ENCODE measurements around the gene KLHL41. TPM values are rescaled to one million over a fixed set of nuclear protein-coding genes. Genes with fewer than 3 reads are reported as not detected.
A peak's percentile ranks its signal among the peaks of the same experiment; 100 is the strongest.
"Not testable (repeated sequence)": the region's sequence is repeated elsewhere in the genome, so short reads cannot be mapped to it uniquely, and the experiment has no call there.

The KLHL41 gene
- total and polyA plus RNA-seq, 8 donors = 0.19 to 2.7 (median 0.57) TPM

DNA sequence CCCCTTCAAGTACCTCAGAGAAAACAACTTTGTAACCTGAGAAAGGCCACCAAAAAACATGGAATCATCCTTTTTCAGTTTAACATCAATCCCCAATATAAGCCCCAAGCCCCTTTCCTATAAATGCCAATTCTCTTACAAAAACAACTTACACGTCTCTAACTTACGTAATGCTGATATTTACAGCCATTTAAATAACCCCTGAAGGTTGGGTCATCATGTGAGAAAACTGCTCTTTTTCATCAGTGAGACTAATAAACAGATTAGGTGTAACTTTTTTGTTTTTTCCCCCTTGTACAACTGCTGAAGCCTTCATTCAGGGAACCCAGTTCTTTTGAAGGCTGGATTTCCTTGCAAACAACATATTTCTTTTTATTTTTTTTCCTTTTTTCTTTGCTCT is 60.4 kb downstream of the KLHL41 start:
- Histone ChIP-seq H3K9me3 (no peaks in the 10 kb centered on the region), H3K4me3 (no peak overlapping the region), H3K4me1 (peaks cover 4 to 14% (median 7%) of the 10 kb centered on the region in 3 donors), H3K27me3 (no peaks in the 10 kb centered on the region), H3K27ac (no peak overlapping the region), H3K36me3 (no peaks in the 10 kb centered on the region)
- no peak for DNase-seq
- intact Hi-C loops (cut with DNase I) = no loop called here
- 87 to 93% methylated on average over 2 of the region's 2 CpGs for WGBS, 2 donors
- TF ChIP-seq, protein P1, sequence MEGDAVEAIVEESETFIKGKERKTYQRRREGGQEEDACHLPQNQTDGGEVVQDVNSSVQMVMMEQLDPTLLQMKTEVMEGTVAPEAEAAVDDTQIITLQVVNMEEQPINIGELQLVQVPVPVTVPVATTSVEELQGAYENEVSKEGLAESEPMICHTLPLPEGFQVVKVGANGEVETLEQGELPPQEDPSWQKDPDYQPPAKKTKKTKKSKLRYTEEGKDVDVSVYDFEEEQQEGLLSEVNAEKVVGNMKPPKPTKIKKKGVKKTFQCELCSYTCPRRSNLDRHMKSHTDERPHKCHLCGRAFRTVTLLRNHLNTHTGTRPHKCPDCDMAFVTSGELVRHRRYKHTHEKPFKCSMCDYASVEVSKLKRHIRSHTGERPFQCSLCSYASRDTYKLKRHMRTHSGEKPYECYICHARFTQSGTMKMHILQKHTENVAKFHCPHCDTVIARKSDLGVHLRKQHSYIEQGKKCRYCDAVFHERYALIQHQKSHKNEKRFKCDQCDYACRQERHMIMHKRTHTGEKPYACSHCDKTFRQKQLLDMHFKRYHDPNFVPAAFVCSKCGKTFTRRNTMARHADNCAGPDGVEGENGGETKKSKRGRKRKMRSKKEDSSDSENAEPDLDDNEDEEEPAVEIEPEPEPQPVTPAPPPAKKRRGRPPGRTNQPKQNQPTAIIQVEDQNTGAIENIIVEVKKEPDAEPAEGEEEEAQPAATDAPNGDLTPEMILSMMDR (IDR thresholded peaks at IDR 0.05) = no peak
- FAIRE-seq = no peak
- no peak for ATAC-seq

DNA sequence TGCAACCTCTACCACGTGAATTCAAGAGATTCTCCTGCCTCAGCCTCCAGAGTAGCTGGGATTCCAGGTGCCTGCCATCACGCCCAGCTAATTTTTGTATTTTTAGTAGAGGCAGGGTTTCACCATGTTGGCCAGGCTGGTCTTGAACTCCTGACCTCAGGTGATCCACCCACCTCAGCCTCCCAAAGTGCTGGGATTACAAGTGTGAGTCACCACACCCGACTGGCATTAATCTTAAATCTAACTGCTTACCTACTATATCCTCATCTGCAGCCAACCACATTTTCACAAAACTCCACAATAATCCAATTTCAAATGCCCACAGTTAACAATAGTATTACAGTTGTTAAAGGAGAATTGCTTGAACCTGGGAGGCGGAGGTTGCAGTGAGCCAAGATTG is 61.2 kb downstream of the KLHL41 start:
- H3K27me3 ChIP-seq; H3K27ac ChIP-seq; ATAC-seq; H3K4me3 ChIP-seq; H3K9me3 ChIP-seq; H3K36me3 ChIP-seq; intact Hi-C loops (cut with DNase I); DNase-seq; FAIRE-seq: not testable (repeated sequence)
- H3K4me1 ChIP-seq = peaks cover 4 to 14% (median 7%) of the 10 kb centered on the region in 3 donors
- 93 to 95% methylated on average over 4 of the region's 4 CpGs for WGBS, 2 donors

DNA sequence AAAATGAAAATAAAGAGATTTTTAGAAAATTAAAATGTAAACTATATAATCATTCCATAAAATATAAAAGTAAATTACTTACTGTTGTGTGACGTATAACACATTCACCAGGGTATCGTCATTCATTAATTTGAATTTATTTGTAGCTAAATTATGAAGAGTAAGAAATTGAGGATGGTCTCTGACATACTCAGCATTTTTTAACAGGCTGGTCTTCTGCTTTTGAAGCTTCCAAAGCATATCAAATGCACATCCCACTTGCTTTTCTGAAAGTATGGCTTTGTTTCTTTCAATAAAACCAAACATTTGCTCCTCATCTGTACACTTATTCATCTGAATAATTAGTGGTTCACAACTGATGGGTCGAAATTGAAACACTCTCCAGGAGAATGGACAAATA is 62.1 kb downstream of the KLHL41 start:
- TF ChIP-seq, protein P1 (IDR thresholded peaks at IDR 0.05) = no peak
- no peak overlapping the region for H3K27ac ChIP-seq
- WGBS, 2 donors = 79 to 81% methylated on average over 3 of the region's 3 CpGs
- H3K36me3 ChIP-seq = no peaks in the 10 kb centered on the region
- H3K27me3 ChIP-seq = no peaks in the 10 kb centered on the region
- FAIRE-seq = no peak
- intact Hi-C loops (cut with DNase I) = no loop called here
- no peaks in the 10 kb centered on the region for H3K9me3 ChIP-seq
- no peak for DNase-seq
- H3K4me3 ChIP-seq = no peak overlapping the region
- peaks cover 4 to 14% (median 7%) of the 10 kb centered on the region in 3 donors for H3K4me1 ChIP-seq
- ATAC-seq = no peak

DNA sequence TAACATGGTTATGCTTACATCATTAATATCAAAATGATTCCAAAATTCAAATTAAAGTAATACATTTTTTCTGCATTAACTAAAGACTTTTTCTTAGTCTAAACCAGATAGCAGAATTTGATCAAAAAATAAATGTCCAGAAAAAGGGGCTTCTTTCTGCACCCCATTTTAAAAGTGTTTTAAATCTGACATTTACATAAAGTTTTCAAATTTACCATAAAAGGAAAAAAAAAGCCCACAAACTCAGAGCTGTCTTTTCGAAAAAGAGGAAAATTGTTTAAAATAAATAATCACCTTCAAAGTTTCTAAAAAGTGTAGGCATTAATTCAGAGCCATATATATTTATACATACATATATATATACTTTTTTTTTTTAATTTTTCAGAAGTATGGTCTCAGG is 62.7 kb downstream of the KLHL41 start:
- Histone ChIP-seq H3K9me3 (no peaks in the 10 kb centered on the region), H3K4me3 (peak overlapping the region in 1 of 4 donors; percentile 60), H3K36me3 (no peaks in the 10 kb centered on the region), H3K4me1 (peaks cover 4 to 14% (median 7%) of the 10 kb centered on the region in 3 donors), H3K27me3 (no peaks in the 10 kb centered on the region), H3K27ac (no peak overlapping the region)
- TF ChIP-seq, protein P1 (IDR thresholded peaks at IDR 0.05) = no peak
- WGBS, 2 donors = 52 to 68% methylated on average over 1 of the region's 1 CpG
- DNase-seq (no peak), ATAC-seq (no peak), FAIRE-seq (peak; percentile 29)
- intact Hi-C loops (cut with DNase I) = no loop called here

DNA sequence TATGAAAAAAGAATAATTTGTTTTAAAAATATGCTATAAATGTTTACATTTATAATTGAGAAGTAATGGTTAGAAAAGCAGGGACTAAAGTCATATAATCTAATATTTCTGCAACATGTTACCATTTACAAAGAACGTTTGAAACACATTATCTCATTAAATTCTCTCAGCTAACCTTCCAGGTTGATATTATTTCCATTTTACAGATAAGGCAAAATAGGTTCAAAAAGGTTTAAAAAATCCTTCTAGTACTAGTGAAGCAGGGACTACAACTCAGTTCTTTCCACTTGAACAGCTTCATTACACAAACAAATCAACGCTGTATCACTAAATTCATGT is 63.3 kb downstream of the KLHL41 start:
- WGBS, 2 donors = 9% methylated on average over 2 of the region's 2 CpGs
- TF ChIP-seq, protein P1 (IDR thresholded peaks at IDR 0.05) = no peak

More for the DNA sequence above, 63.3 kb downstream of the KLHL41 start:
- DNase-seq (no peak), ATAC-seq (no peak), FAIRE-seq (no peak)
- Histone ChIP-seq H3K9me3 (no peaks in the 10 kb centered on the region), H3K27ac (no peak overlapping the region), H3K4me3 (peak overlapping the region; percentile 34 to 68 (median 60)), H3K4me1 (peaks cover 4 to 14% (median 7%) of the 10 kb centered on the region in 3 donors), H3K36me3 (no peaks in the 10 kb centered on the region), H3K27me3 (no peaks in the 10 kb centered on the region)
- intact Hi-C loops (cut with DNase I) = no loop called here
